GM21423 (cell line): Measurements from ENCODE around the gene VIPR1.

ENCODE experiments used
- ATAC-seq: cut with Tn5 transposase; IDR thresholded peaks from one replicate; pipeline ENCODE4 v1.9.1; 2021; ENCODE audit warnings: mild to moderate bottlenecking, moderate library complexity; ENCODE audit not compliant: unreplicated experiment

Gene VIPR1

GRCh38 chr3:42509111-42509510 is 6.7 kb downstream of the VIPR1 start:
- ATAC-seq: no peak

- no peak for ATAC-seq
These were observed 7.9 kb downstream of the VIPR1 start for GRCh38 chr3:42510325-42510724.

GRCh38 chr3:42511201-42511600 is 8.8 kb downstream of the VIPR1 start:
- no peak for ATAC-seq

GRCh38 chr3:42511736-42512135 is 9.3 kb downstream of the VIPR1 start:
- ATAC-seq: no peak

- ATAC-seq: no peak
These were observed 10.7 kb downstream of the VIPR1 start for GRCh38 chr3:42513121-42513520.

GRCh38 chr3:42513521-42513920 is 11.1 kb downstream of the VIPR1 start:
- no peak for ATAC-seq

- no peak for ATAC-seq
These were observed 12.4 kb downstream of the VIPR1 start for GRCh38 chr3:42514876-42515275.

GRCh38 chr3:42515391-42515916 is 13.0 kb downstream of the VIPR1 start:
- ATAC-seq: no peak

GRCh38 chr3:42515976-42516375 is 13.5 kb downstream of the VIPR1 start:
- no peak for ATAC-seq

GRCh38 chr3:42516443-42516842 is 14.0 kb downstream of the VIPR1 start:
- no peak for ATAC-seq

GRCh38 chr3:42517117-42517516 is 14.7 kb downstream of the VIPR1 start:
- no peak for ATAC-seq

- ATAC-seq: no peak
These were observed 16.5 kb downstream of the VIPR1 start for GRCh38 chr3:42518800-42519567.

GRCh38 chr3:42519568-42519962 is 17.1 kb downstream of the VIPR1 start:
- no peak for ATAC-seq

- ATAC-seq: no peak
These were observed 17.9 kb downstream of the VIPR1 start for GRCh38 chr3:42520336-42520735.

- ATAC-seq: no peak
These were observed 18.5 kb downstream of the VIPR1 start for GRCh38 chr3:42520906-42521305.

GRCh38 chr3:42524751-42525150 is 22.3 kb downstream of the VIPR1 start:
- no peak for ATAC-seq

GRCh38 chr3:42525212-42525611 is 22.8 kb downstream of the VIPR1 start:
- ATAC-seq: no peak

GRCh38 chr3:42525736-42526345 is 23.4 kb downstream of the VIPR1 start:
- ATAC-seq: no peak

GRCh38 chr3:42526616-42527367 is 24.3 kb downstream of the VIPR1 start:
- no peak for ATAC-seq

GRCh38 chr3:42527368-42527917 is 25.0 kb downstream of the VIPR1 start:
- ATAC-seq: no peak

- no peak for ATAC-seq
These were observed 27.0 kb downstream of the VIPR1 start for GRCh38 chr3:42529468-42529867.
